GM20431 (cell line): ENCODE measurements around the gene FAM124A.

Experiments used
- in situ Hi-C: fragments of 300-500 bp; cut with MseI, MboI; formaldehyde crosslinking; loops from one replicate; pipeline ENCODE4 v1.15.0; 2020; ENCODE audit warnings: low sequenced_read_pairs; ENCODE audit not compliant: unreplicated experiment

Gene FAM124A

GRCh38 chr13:51291341-51291740 lies 69.1 kb downstream of the FAM124A start:
- in situ Hi-C loops, result no loop called here

GRCh38 chr13:51292000-51292565 lies 69.9 kb downstream of the FAM124A start:
- in situ Hi-C loops, result no loop called here

DNA sequence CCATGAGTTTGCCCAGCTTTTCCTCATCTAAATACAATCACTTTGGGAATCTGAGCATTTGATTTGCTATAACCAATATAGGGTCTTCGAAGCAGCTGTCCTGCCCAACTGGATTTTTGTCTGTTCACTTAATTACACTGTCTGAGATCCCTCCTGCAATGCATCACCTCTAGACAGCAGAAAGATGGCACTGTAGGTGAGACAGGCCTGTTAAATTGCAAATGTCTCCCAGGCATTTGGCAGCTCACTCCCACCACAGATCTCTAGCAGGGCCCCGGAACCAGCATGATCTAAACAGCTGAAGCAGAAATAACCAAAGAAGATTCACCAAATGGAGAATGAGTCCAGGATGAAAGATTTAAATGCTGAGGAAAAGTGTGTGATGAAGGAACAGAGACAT lies 75.4 kb downstream of the FAM124A start:
- in situ Hi-C loops, result no loop called here

- in situ Hi-C loops, result no loop called here
Measured at GRCh38 chr13:51298812-51299211, 76.6 kb downstream of the FAM124A start.

- in situ Hi-C loops, result no loop called here
Measured at GRCh38 chr13:51303063-51303552, 80.9 kb downstream of the FAM124A start.

DNA sequence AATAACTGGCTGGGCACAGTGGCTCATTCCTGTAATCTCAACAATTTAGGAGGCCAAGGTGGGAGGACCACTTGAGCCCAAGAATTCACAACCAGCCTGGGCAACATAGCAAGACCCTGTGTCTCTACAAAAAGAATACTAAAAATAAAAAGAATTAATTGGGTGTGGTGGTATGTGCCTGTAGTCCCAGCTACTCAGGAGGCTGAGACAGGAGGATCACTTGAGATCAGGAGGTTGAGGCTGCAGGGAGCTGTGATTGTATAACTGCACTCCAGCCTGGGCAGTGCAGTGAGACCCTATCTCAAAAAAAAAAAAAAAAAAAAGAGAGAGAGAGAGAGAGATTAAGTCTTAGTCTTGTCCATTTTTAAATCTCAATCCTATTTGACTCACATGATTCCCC lies 81.7 kb downstream of the FAM124A start:
- in situ Hi-C loops, result no loop called here

- in situ Hi-C loops, result no loop called here
Measured at GRCh38 chr13:51305271-51305967, 83.2 kb downstream of the FAM124A start.

GRCh38 chr13:51308781-51309180 lies 86.6 kb downstream of the FAM124A start:
- in situ Hi-C loops, result no loop called here

DNA sequence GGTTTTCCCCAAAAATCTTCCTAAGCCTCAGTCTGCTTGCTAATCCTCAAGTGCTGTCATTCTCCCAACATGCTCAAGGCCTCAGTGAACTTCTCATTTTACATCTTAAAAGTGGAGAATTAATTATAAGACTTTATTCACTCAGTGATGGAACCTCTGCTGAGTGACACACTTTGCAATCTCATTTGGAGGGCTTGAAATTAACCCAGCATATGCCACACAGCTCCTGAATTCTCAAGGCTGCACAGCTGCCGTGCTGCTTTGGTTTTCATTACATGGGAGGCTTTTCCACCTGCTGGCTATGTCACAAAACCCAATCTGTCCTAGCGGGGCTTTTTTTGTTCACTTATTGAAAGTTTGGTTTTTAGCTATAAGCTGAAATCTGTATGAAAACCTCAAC lies 89.0 kb downstream of the FAM124A start:
- in situ Hi-C loops, result no loop called here

DNA sequence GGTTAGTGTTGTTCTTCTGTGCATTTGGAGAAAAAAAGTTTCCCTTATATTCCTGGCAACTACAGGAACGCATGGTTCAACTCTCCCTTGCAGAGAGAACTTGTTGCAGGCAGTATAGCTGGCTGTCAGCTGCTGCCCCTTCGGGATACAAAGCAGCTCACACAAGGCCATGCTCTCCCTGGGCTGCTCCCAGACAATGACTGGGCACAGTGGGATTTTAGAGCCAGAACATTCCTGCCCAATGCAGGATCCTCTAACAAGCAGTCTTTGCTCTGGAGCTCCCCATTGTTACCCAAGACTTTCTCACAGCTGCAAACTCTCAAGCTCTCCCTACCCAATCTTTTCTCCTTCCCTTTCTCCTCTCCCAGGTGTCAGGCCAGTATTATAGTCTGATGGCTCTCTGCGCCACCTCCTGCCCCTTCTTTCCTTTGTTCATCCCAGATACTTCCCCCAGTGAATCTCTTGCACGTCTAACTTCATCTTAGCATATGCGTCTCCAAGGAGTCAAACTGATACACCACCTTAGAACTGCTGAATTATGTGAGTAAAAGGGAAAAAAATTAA lies 89.8 kb downstream of the FAM124A start:
- in situ Hi-C loops, result no loop called here

GRCh38 chr13:51313619-51314018 lies 91.4 kb downstream of the FAM124A start:
- in situ Hi-C loops, result no loop called here

- in situ Hi-C loops, result no loop called here
Measured at GRCh38 chr13:51317262-51317661, 95.1 kb downstream of the FAM124A start.

- in situ Hi-C loops, result no loop called here
Measured at GRCh38 chr13:51318015-51318414, 95.8 kb downstream of the FAM124A start.

DNA sequence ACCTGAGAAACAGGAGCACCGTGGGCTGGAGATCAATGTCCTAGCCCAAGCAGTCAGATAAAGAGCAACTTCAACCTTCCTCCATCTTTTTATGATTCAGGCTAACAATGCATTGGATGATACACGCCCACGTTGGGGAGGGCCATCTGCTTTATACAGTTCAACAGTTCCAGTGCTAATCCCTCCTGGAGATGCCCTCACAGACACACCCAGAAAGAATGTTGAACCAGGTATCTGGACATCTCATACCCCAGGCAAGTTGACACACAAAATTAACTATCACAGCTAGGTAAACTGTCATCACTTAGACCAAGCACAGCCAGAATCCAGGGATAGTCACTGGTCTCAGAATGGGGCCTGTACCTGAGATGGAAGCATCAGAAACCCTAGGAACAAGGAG lies 96.7 kb downstream of the FAM124A start:
- in situ Hi-C loops, result no loop called here

- in situ Hi-C loops, result no loop called here
Measured at GRCh38 chr13:51321836-51322235, 99.6 kb downstream of the FAM124A start.

DNA sequence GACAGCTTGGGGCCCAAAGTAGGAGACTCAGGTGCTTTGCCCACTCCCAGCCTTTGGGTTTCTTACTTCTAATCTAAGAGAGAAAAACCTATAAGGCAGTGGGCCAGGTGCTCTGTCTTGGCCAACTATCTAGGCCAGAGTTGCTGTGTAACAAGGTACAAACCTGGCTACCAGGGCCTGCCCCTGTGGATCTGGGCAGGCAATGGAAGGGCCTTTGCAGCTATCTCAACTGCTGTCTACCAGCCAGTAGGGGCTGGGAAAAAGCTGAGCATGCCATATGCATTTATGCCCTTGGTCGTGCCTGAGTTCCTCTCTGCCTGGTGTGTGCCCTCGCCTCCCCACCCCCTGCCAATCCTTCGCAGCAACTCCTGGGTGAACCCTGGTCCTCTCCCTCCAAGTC lies 100.6 kb downstream of the FAM124A start:
- in situ Hi-C loops, result no loop called here

- in situ Hi-C loops, result no loop called here
Measured at GRCh38 chr13:51323824-51324511, 101.8 kb downstream of the FAM124A start.

GRCh38 chr13:51324714-51325420 lies 102.7 kb downstream of the FAM124A start:
- in situ Hi-C loops, result no loop called here

DNA sequence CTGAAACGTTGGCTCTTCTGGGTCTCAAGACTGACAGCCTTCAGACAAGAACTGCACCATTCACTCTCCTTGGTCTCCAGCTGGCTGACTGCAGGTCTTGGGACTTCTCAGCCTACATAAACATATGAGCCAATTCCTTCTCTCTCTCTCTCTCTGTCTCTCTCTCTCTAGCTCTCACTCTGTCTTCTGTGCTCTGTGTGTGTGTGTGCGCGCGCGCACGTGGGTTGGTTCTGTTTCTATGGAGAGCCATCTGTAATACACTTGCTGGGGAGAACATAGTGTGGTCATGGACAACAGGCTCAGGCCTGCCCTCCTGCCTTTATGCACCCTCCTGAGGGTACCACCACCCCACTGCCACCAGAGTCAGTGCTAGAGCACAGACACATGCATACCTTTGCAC lies 103.6 kb downstream of the FAM124A start:
- in situ Hi-C loops, result no loop called here

GRCh38 chr13:51326777-51327176 lies 104.6 kb downstream of the FAM124A start:
- in situ Hi-C loops, result no loop called here
